K562 (cell line): ENCODE results near the gene C2. TPM values are rescaled to one million over a fixed set of nuclear protein-coding genes. Genes with fewer than 3 reads are reported as not detected.

Experiments used
- ARHGAP35 ChIP-seq: fragments of 450-650 bp; IDR thresholded peaks from 2 replicates; pipeline ENCODE4 v1.6.1; 2018; ENCODE audit not compliant: partially characterized antibody
- CBFA2T2 ChIP-seq: fragments of 450-650 bp; conservative IDR thresholded peaks from 2 replicates; pipeline ENCODE4 v1.6.1; 2017; ENCODE audit warnings: mild to moderate bottlenecking
- GATAD2B ChIP-seq: fragments of 450-650 bp; IDR thresholded peaks from 2 replicates; pipeline ENCODE4 v1.6.1; 2017; ENCODE audit warnings: mild to moderate bottlenecking, borderline replicate concordance
- HDAC1 ChIP-seq, 2 experiments: fragments of 450-650 bp; IDR thresholded peaks; 2 replicates each; pipeline ENCODE4 v1.6.1; 2016 to 2017; ENCODE audit warnings: inconsistent platforms in 1 of 2, mild to moderate bottlenecking in 1 of 2, moderate library complexity in 1 of 2
- LEF1 ChIP-seq: fragments of 450-650 bp; IDR thresholded peaks from 2 replicates; pipeline ENCODE4 v1.6.1; 2016; ENCODE audit warnings: mild to moderate bottlenecking
- MAX ChIP-seq: sonication (generic); formaldehyde crosslinking; IDR thresholded peaks from 2 replicates; pipeline ENCODE4 v1.9.0; 2022; ENCODE audit warnings: mild to moderate bottlenecking, missing genetic modification reagents
- PATZ1 ChIP-seq: fragments of 250-450 bp; sonication (Bioruptor Pico); IDR thresholded peaks from 2 replicates; pipeline ENCODE4 v1.5.0; 2020; ENCODE audit warnings: mild to moderate bottlenecking, borderline replicate concordance
- POLR2AphosphoS5 ChIP-seq: IDR thresholded peaks from 2 replicates; pipeline ENCODE4 v1.6.1; 2011; ENCODE audit warnings: mild to moderate bottlenecking, low read depth, low read length, moderate library complexity; ENCODE audit not compliant: control insufficient read depth, insufficient read depth
- TFE3 ChIP-seq: fragments of 450-650 bp; formaldehyde crosslinking; IDR thresholded peaks from 2 replicates; pipeline ENCODE4 v1.4.0; 2020; ENCODE audit warnings: mild to moderate bottlenecking, mixed read lengths
- XRCC4 ChIP-seq: IDR thresholded peaks from one replicate; pipeline ENCODE4 v1.6.1; 2011; ENCODE audit not compliant: insufficient read depth, insufficient read length; ENCODE audit errors: extremely low read depth
- ZBTB17 ChIP-seq: fragments of 450-650 bp; formaldehyde crosslinking; IDR thresholded peaks from 2 replicates; pipeline ENCODE4 v1.4.0; 2020; ENCODE audit warnings: mild to moderate bottlenecking
- ZBTB26 ChIP-seq: fragments of 450-650 bp; formaldehyde crosslinking; IDR thresholded peaks from 2 replicates; pipeline ENCODE4 v1.4.0; 2022; ENCODE audit warnings: missing genetic modification characterization
- ZBTB43 ChIP-seq: sonication (generic); formaldehyde crosslinking; IDR thresholded peaks from 2 replicates; pipeline ENCODE4 v1.8.0; 2023; ENCODE audit warnings: mild to moderate bottlenecking, missing genetic modification reagents
- ZNF133 ChIP-seq: fragments of 250-450 bp; sonication (Bioruptor Pico); IDR thresholded peaks from 2 replicates; pipeline ENCODE4 v1.4.0; 2020; ENCODE audit warnings: mild to moderate bottlenecking
- ZNF165 ChIP-seq: fragments of 250-450 bp; sonication (Bioruptor Pico); IDR thresholded peaks from 2 replicates; pipeline ENCODE4 v1.4.0; 2020; ENCODE audit warnings: borderline replicate concordance
- ZNF175 ChIP-seq: fragments of 200-800 bp; sonication (Bioruptor generic); IDR thresholded peaks from 2 replicates; pipeline ENCODE4 v1.6.1; 2016; ENCODE audit warnings: low read depth, mild to moderate bottlenecking, missing genetic modification characterization, missing compliant biosample characterization
- ZNF282 ChIP-seq: sonication (generic); formaldehyde crosslinking; IDR thresholded peaks from 2 replicates; pipeline ENCODE4 v1.8.1; 2023; ENCODE audit warnings: missing genetic modification reagents
- ZNF740 ChIP-seq, 3 experiments: fragments of 200-800 bp in 1 of 3; sonication (Bioruptor generic) in 1 of 3; sonication (generic) in 1 of 3; formaldehyde crosslinking in 1 of 3; IDR thresholded peaks; 2 replicates each; pipeline versions ENCODE4 v1.6.1 to v1.8.0; 2016 to 2022; ENCODE audit warnings: mild to moderate bottlenecking in 2 of 3, missing compliant biosample characterization in 2 of 3, missing genetic modification characterization in 2 of 3, missing genetic modification reagents in 1 of 3
- ZNF780A ChIP-seq: fragments of 250-450 bp; sonication (Bioruptor Pico); IDR thresholded peaks from 2 replicates; pipeline ENCODE4 v1.5.0; 2021; ENCODE audit warnings: mild to moderate bottlenecking
- polyA plus RNA-seq, 8 experiments: library from polyadenylated mRNA; depleted of rRNA in 4 of 8; stranded (reverse) in 5 of 8; unstranded in 3 of 8; fragments of >200 nt; fragmentation: Nextera tagmentation in 2 of 8; fragmentation: Illumina TruSeq in 1 of 8; extraction: Ambion mirVana in 2 of 8; extraction: Trizol in 1 of 8; gene quantifications; 2 replicates each; pipeline versions ENCODE4 v1.2.1 to v1.2.3, GENCODE V29; 2011 to 2014; ENCODE audit warnings: inconsistent platforms in 1 of 8, missing spikeins in 1 of 8
- total RNA-seq, 7 experiments: library from RNA; depleted of rRNA in 6 of 7; stranded (reverse); fragments of >200 nt in 6 of 7; fragmentation: Illumina TruSeq in 2 of 7; extraction: Trizol in 2 of 7; gene quantifications; 2 replicates each; pipeline versions ENCODE4 v1.2.1 to v1.2.3, GENCODE V29; 2011 to 2021; ENCODE audit warnings: low replicate concordance in 1 of 7

Gene C2
- total and polyA plus RNA-seq, 9 of the 15 experiments (the other 6 are each of a cell fraction or from before 2014, with no cell fraction given), result 0.05 to 1.1 (median 0.39) TPM; not detected in 1

GRCh38 chr6:31979238-31979898, 51.9 kb downstream of the C2 start (continued):
- TF ChIP-seq ZBTB26 (CRISPR knock-in tag) (no peak), ZBTB43 (CRISPR knock-in tag) (no peak), ZNF740 (CRISPR knock-in tag; IDR thresholded peaks at IDR 0.05) (no peak), ZNF740 (tag; IDR thresholded peaks at IDR 0.05) (no peak), ZNF282 (CRISPR knock-in tag) (no peak), PATZ1 (CRISPR knock-in tag) (no peak), XRCC4 (no peak), ARHGAP35 (no peak), ZNF175 (no peak), ZBTB17 (CRISPR knock-in tag) (0 out of 2 replicates have a peak, but pooled peaks have one; percentile 25), ZNF165 (CRISPR knock-in tag) (no peak), CBFA2T2 (peak; percentile 24; the same call in 1 of the 2 replicates), ZNF133 (0 out of 2 replicates have a peak, but pooled peaks have one; percentile 44), GATAD2B (no peak), TFE3 (CRISPR knock-in tag) (peak; percentile 76), LEF1 (peak; percentile 60), HDAC1 (IDR thresholded peaks at IDR 0.05) (no peak), POLR2AphosphoS5 (0 out of 2 replicates have a peak, but pooled peaks have one; percentile 32), ZNF780A (CRISPR knock-in tag) (no peak), MAX (CRISPR knock-in tag) (no peak)
